Suppressor macrophage treated with lipopolysaccharide for 1 hour (primary cell): ENCODE data around the gene GRWD1.
"Not testable (repeated sequence)": the region's sequence is repeated elsewhere in the genome, so short reads cannot be mapped to it uniquely, and the experiment has no call there.

Experiments
- DNase-seq, 3 donors: peaks; one replicate each; pipeline ENCODE4 v3.0.0-alpha.2; 2020 to 2022

The GRWD1 gene

DNA sequence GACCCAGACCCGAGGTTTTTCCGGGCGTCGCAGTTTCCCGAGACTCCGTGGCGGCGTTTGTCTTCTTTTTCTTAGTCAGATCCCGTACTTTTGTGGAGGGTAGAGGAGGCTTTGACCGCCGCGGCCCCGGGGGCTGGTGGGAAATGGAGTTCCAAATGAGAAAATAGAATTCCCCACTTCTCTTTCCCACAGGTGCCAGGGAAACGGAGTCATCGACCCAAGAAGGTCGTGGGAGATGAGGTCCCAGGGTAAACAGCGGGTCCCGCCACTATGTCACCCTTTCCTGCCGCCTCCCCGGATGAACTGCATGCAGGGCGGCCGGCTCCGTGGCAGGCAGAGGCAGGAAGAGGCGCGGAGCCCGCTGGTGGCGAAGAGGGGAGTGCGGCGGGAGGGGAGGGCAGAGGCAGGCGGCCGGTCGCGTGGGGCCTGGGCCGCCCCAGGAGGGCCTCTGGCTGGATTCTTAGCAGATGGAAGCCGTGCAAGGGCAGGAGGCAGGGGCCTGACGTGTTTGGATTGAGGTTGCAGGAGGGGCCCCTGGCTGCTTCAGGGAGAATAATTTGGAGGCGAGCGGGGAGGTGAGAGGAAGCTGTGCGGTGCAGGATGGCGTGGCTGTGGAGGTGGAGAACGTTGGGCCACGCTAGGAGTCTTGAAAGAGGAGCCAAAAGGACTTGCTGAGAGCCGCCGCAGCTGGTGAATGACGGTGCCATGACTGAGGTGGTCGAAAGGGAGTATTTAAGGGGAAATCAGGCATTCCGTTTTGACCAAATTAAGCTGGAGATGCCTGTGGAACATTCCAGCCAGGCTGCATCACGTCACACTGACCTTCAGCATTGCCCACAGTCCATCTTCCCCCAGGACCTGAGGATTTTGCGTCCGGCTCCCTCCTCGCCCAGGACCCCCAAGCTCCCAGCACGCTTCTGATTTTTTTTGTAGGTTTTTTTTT, 35.0 kb downstream of the GRWD1 start:
- DNase-seq: peak; percentile 47 to 64 (median 48)

DNA sequence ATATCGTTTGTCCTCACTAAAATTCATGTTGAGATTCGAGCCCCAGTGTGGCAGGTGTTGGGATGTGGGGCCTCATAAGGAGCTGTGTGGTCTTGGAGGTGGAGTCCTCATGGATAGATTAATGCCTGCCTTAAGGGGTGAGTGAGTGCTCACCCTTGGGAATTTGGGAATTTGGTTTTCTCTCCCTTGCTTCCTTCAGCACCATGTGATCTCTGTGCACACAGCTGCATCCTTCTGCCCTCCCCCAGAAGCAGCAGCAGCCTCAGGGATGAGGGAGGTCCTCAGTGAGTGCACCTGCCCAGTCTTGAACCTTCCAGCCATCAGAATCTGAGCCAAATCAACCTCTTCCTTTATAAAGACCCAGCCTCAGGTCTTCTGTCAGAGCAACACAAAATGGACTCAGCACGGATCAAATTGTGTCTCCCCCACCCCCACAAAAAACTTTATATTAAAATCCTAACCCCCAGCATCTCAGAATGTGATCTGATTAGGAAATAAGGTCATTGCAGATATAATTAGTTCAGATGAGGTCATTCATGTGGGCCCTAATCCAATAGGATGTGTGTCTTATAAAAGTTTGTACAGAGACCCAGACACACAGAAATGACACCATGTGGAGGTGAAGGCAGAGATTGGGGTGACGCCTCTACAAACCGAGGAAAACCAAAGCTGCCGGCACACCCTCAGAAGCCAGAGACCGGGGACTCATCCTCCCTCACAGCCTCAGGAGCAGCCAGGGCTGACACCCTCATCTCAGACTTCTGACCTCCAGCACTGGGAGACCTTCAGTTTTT, 36.3 kb downstream of the GRWD1 start:
- no peak for DNase-seq

DNA sequence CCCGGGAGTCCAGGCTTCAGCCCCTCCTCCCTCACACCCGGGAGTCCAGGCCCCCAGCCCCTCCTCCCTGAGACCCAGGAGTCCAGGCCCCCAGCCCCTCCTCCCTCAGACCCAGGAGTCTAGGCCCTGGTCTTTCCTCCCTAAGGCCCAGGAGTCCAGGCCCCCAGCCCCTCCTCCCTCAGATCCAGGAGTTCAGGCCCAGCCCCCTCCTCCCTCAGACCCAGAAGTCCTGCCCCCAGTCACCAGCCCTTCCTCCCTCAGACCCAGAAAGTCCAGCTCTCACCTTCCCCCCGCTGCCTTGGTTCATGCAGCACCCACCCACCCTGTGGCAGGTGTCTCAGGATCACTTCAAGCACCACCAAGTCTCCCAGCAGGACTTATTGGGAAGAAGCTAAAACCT, 37.5 kb downstream of the GRWD1 start:
- no peak for DNase-seq

DNA sequence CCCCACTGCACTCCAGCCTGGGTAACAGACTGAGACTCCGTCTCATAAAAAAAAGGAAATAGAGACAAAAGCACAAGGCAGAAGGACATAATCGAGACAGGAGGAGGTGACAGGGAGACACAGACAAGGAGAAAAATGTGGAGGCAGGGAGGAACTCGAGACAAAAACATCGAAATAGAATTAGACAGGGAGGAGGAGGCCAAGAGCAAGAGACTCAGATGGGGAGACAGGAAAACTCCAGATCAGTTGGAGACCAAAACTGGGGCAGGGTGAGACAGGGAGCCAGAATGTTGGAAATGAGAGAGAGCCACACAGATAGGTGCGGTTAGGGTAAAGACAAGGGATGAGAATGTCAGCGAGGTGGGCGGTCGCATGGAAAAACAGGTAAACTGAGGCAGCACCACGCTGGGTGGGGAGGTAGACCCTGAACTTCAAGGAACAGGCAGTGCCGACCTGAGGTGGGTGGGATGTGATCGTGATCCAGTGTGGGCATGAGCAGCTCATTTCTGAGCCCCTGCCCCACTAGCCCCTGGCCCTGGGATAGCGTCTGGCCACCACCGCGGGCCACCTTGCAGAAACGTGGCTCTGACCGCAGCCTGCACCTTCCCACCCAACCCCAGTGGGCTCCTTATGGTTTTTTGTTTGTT, 38.6 kb downstream of the GRWD1 start:
- DNase-seq: no peak

DNA sequence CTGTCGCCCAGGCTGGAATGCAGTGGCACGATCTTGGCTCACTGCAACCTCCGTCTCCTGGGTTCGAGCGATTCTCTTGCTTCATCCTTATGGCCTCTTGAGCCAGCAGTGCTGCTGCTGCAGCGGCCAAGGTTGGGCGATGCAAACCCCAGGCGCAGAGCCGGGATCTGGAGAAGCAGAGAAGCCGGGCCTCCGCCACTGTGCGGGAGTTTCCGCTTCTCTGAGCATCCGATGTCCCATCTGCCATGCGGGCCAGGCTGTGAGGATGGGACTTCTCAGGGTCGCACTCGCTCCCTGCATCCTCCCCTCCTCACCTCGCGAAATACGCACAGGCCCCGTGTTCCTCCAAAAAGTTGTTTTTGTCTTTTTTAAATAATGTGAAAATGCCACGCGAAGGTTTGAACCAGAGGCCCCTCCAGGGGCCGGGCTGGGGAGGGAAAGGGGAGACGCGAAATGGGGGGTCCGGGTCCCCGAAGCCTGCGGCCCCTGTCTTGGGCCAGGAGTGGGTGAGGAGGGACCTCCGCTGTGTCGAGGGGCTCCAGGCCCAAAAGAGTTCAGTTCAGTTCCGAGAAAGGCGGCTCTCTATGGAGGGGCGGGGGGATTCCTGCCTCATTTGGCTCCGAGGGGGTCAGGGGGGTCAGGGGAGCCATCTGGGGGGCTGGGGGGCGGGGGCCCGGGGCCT, 39.3 kb downstream of the GRWD1 start:
- DNase-seq: no peak

DNA sequence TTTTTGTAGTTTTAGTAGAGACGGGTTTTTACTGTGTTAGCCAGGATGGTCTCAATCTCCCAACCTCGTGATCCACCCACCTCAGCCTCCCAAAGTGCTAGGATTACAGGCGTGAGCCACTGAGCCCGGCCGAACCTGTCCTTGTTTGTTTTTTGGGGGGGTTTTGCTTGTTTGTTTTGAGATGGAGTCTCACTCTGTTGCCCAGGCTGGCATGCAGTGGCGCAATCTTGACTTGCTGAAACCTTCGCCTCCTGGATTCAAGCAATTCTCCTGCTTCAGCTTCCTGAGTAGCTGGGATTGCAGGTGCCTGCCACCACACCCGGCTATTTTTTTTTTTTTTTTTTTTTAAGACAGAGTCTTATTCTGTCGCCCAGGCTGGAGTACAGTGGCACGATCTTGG, 40.9 kb downstream of the GRWD1 start:
- not testable (repeated sequence) for DNase-seq

DNA sequence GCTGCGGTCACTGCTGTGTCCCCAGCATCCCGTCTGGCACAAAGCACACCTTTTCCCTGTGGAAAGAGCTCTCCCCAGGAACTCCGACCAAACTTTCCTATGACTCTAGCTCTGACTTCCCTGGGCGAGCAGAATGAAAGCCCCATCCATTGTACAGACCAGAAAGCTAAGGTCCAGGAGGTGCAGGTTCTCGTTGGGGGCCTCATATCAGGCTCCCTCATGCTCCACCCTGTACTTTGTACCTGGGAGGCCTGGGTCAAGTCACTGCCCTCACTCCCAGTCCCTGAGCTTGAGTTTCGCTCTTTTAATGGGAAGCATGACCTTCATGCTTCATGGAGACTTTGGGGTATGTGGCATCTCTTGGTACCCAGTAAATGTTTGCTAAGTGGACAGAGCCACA, 41.8 kb downstream of the GRWD1 start:
- DNase-seq: no peak

DNA sequence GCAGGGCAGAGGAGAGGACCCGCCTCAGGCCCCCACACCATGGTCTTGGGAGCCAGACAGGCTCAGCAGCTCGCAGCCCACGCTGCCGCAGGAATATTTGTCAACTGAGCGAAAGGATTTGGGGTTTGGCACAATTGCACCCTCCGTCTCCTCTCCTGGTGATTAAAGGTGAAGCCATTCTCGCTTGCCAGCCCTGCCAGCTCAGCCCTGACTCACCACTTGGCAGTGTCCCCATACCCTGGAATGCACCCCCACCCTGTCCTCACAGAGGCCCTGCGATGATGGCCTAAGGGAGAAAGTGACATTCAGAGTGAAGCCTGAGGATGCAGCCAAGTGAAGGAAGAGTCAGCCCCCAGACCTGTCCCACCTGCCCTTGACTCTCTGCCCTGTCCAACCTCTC, 42.2 kb downstream of the GRWD1 start:
- peak; percentile 24 to 27 (median 25) for DNase-seq

DNA sequence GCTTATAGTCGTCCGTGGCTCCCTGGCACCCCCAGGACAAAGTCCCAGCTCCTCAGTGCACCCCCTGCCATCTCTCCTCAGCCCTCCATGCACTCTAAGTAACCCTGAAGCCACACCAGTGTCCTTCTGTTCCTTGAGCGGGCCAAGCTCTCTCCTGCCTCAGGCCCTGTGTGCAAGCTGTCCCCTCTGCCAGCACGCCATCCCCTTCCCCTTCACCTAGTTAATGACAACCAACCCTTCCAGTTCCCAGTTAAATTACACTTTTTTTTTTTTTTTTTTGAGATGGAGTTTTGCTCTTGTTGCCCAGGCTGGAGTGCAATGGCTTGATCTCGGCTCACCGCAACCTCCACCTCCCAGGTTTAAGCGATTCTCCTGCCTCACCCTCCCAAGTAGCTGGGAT, 42.7 kb downstream of the GRWD1 start:
- not testable (repeated sequence) for DNase-seq

DNA sequence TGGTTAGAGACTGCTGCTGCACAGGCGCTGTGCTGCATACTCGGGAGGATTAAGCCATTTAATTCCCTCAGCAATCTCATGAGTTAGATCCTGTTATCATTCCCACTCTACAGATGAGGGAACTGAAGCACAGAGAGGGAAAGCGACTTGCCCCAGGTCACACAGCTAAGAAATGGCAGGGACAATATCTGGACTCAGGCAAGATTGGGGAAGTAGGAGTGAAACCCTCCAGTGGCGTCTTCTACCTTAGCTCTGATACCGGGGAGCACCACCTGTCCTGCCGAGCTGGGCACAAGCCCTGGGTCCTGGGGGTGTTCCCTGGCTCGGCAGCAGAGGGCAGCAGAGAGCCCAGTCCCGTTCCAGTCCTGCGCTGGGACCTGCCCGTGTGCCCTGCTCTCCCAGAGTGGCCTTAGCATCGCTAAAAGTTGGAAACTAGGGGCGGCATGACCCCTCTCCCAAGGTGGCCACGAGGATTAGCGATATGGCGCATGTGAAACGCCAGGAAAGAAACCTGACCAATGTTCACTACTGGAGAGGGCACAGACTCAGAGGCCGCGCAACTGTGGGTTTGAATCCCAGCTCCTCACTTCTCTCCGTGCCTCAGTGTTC, 43.9 kb downstream of the GRWD1 start:
- peak; percentile 76 to 88 (median 82) for DNase-seq

DNA sequence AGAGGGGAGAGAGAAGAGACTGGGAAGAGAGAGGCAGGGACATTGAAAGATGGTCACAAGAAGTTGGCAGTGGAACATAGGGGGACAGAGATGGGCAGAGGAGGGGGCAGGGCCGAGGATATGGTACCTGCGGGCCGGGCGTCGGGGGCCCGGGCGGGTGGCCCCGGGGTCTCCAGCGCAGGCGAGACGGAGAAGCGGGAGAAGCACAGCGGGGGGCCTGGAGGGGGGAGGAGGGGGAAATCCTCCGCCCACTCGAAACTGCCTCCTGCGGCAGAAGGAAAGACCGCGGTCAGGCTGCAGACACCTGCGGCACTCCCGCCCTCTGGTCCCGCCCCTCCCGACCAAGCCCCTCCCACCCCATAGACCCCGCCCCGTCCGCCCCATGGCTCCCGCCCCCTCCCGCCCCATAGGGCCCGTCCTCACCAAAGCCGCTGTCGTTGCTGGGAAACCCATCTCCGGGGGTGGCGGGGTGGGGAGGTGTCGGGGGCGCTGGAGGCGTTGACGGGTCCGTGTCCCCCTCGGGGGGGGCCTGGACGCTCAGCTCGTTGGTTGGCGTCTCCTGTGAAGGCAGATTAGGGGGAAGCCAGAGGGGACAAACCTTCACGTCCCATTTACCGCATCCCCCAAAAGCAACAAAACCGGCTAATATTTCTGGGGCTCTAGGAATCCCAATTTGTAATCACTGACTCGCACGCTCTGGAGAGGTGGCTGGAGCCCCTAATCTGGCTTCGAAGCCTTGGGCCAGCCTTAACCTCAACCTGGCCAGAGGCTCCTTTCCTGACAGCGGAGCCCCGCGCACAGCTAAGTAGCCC, 45.4 kb downstream of the GRWD1 start:
- DNase-seq: peak in 2 of 3 donors; percentile 44 to 74

DNA sequence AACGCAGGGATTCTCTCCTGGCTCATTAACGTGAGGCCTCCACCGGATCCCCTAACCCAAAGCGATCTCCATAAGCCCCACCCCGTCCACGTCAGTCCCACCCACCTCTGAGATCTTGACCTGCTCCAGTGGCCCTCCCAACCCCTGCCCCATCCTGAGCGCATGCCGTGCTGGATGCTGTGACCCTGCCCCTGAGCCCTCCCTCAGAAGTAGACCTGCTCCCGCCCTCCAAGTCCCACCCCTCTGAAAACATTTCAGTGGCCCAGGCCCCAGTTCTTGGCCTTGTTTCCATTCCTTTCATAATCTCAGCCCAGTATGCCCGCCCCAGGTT, 46.0 kb downstream of the GRWD1 start:
- no peak for DNase-seq

DNA sequence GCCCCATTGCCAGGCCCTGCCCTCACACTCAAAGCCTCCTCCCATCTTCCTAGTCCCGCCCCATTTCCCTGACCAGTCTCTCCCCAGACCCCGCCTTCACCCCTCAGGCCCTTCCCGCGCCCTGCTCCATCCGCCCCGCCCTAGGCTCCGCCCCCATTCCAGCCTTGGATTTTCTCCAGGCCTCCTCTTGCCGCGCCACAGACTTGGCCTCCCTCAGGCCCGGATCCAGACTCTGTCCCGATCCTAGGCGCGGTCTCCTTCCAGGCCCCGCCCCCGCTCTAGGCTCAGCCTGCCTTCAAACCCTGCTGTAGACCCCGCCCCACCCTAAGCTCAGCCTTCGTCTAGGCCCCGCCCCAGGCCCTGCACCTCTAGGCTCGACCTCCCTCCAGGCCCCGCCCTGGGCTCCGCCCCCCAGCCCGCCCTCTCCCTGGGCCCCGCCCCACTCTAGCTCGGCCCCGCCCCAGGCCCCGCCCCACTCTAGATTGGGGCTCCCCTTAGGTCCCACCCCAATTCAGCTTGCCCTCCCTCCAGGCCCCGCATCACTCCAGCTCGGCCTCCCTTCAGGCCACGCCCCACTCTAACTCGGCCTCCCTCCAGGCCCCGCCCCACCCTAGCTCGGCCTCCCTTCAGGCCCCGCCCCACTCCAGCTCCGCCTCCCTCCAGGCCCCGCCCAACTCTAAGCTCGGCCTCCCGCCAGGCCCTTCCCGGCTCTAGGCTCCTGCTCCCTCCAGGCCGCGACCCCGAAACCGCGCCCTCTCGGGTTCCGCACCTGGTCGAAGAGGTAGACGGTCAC, 47.3 kb downstream of the GRWD1 start:
- DNase-seq: peak; percentile 96 to 99 (median 97)

DNA sequence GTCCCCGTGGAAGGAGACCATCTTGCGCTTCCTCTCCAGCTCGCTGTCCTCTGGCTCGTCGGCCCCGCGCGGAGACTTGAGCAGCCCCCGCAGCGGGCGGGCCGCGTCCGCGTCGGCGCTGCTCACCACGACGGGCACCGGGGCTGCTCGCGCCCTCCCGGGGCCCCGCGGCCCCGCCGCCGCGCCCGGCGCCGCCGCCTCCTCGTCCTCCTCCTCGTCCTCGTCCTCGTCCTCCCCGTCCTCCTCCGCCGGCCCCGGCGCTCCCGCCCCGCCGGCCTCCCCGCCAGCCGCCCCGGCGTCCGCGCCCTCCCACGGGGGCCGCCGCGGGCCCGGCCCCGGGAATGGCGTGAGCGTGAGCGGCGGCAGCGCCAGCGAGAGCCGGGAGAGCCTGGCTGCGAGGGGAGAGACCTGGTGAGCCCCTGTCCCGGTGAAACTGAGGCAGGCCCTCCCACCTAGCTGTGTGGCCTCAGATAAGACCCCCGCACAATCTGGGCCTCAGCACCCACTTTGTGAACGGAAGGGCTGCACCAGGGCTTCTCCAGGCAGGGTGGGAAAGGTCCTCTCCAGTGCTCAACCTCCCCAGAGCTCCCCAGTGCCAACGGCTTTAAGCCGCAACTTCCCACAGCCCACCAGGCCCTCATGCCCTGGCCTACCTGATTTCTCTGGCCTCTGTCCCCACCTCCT, 48.1 kb downstream of the GRWD1 start:
- no peak for DNase-seq

DNA sequence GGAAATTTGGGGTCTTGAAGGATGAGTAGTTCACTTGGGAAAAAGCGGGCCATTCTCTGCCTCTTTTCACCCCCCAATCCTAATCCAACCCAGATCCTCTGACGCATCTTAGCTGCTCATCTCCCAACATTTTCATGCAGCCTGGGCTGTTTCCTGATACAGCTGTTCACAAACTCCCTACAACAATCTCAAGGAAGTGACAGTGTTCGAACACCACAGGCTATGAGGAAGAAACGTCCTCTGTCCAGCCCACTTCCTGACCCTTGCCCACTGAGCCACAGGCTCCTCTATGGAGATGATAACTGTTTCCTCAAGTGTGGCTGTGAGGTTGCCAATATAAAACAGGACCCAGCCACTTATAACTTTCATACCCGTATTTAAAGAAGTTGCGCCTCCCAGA, 49.6 kb downstream of the GRWD1 start:
- DNase-seq: peak; percentile 60 to 67 (median 60)

DNA sequence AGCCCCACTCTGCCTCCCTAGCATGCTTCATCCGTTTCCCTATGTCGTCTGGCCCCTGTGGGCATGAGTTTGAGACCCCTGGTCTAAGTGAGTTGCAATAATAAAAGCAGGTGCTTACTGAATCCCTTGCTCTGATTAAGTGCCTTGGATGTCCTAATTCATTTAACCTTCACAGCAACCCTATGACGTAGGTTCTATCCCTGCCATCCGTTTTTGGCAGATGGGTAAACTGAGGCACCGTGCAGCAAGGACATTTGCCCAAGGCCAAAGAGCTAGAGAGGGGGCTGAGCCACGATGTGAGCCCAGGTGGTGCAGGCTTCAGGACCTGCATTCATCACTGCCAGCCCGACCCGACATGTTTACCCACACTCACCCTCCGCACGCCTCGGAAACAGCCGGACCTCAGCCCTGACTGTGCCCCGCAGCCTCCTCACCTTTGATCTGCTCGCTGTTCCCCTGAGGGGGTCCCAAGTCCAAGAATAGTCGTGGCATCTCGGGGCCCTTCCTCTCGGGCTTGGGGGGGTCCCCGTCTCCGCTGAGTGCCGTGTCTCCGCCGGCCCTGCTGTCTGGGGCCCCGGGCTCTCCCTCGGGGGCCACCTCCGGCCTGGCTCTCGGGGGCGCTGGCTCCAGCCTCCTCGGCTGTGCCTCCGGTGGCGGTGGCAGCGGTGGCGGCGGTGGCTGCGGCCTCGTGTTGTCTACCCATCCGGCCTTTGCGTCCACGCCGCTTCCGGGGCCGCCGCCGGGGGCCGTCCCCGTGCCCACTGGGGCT, 51.4 kb downstream of the GRWD1 start:
- no peak for DNase-seq

DNA sequence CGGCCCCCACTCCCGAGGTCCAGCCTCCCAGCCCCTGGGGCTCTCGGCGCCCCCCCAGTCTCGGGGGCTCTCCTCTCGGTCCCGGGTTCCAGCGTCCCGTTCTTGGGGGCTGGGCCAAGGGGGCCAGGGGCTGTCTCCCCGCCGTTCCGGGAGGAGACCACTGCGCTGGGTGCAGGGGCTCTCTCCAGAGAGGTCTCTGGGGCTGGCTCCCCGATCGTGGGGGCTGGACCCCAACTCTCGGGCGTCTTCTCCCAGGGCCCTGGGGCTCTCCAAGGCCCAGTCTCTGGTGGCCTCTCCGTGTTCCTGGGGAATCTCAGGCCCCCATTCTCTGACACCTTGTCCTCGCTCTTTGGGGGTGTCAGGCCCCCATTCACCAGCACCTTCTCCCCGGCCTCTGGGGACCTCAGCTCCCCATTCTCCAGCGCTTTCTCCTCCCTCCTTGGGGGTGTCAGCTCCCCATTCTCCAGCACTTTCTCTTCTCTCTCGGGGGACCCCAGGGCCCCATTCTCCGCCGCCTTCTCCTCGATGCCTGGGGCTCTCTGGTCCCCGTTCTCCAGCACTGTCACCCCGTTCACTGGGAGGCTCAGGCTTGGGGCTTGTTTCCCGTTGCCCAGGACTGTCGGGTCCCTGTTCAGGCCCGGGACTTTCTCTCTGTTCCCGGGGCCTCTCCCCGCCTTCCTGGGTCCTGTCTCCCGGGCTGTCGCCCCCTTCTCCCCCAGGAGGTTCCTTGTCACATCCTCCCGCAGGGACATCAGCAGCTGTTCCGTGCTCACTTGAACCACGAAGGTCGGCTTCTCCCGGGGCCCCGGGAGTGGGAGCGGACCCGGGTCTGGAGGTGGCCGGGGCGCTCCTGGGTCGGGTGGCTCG, 52.2 kb downstream of the GRWD1 start:
- no peak for DNase-seq

DNA sequence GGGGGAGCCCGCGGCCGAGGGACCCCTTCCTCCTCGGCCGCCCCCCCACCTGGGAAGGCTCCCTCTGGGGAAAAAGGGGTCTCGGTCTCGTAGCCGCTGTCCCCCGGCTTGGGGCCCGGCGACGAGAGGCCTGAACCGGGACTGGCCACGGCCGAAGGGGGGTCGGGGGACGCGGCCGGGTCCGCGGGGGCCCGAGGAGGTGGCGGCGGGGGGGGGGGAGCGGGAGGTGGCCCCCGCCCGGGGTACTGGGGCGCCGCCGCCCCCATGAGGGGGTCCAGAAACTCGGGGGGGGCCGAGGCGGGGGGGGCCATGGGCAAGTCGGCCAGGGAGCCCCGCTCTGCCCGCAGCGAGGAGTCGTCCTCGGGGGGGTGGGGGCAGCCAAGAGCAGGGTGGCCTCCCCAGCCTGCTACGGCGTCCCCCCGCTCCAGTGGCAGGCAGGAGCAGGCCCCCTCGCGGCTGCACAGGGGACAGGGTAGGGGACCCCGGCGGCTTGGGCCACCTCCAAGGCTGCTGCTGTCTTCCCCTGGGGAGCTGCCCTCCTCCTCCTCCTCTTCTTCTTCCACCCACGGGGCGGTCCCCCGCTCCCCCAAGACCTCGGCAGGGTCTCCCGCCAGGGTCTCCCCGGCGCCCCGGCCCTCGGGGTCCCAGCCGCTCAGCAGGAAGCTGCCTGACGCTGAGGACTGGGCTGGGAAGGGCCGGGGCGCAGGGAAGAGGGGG, 53.0 kb downstream of the GRWD1 start:
- no peak for DNase-seq
